Mesendoderm (in vitro differentiated cells): ENCODE measurements around the gene BABAM2.
"Not testable (repeated sequence)": the region's sequence is repeated elsewhere in the genome, so short reads cannot be mapped to it uniquely, and the experiment has no call there.

Experiments
- DNase-seq: peaks from one replicate; pipeline ENCODE4 v3.0.0; 2013
- H2AK5ac ChIP-seq: 2 replicates; pipeline ENCODE4 v1.6.1; 2013; ENCODE audit warnings: low read length, inconsistent platforms
- H2BK120ac ChIP-seq: 2 replicates; pipeline ENCODE4 v1.6.1; 2013; ENCODE audit warnings: low read depth, mild to moderate bottlenecking, low read length, moderate library complexity, mixed read lengths
- H2BK15ac ChIP-seq: replicated peaks from 2 replicates; pipeline ENCODE4 v1.6.1; 2013; ENCODE audit warnings: low read depth, mild to moderate bottlenecking, moderate library complexity
- H2BK5ac ChIP-seq: 2 replicates; pipeline ENCODE4 v1.6.1; 2013; ENCODE audit warnings: low read length, inconsistent platforms
- H3K18ac ChIP-seq: 2 replicates; pipeline ENCODE4 v1.6.1; 2013; ENCODE audit warnings: mild to moderate bottlenecking, low read length, mixed read lengths
- H3K23ac ChIP-seq: one replicate; pipeline ENCODE4 v1.6.1; 2013; ENCODE audit warnings: low read length
- H3K27ac ChIP-seq: 2 replicates; pipeline ENCODE4 v1.5.1; 2013; ENCODE audit warnings: low read depth, mild to moderate bottlenecking, inconsistent platforms, low read length, moderate library complexity
- H3K27me3 ChIP-seq: 2 replicates; pipeline ENCODE4 v1.6.1; 2013; ENCODE audit warnings: low read length, control low read depth, mild to moderate bottlenecking, inconsistent platforms; ENCODE audit not compliant: insufficient read depth, poor library complexity
- H3K36me3 ChIP-seq: 2 replicates; pipeline ENCODE4 v1.6.1; 2013; ENCODE audit warnings: low read length, inconsistent platforms; ENCODE audit not compliant: control insufficient read depth, insufficient read depth
- H3K4ac ChIP-seq: one replicate; pipeline ENCODE4 v1.6.1; 2013; ENCODE audit warnings: low read depth, mild to moderate bottlenecking, low read length, moderate library complexity
- H3K4me1 ChIP-seq: 2 replicates; pipeline ENCODE4 v1.6.1; 2013; ENCODE audit warnings: low read depth, low read length, inconsistent platforms; ENCODE audit not compliant: control insufficient read depth
- H3K4me2 ChIP-seq: 2 replicates; pipeline ENCODE4 v1.6.1; 2013; ENCODE audit warnings: low read length
- H3K4me3 ChIP-seq: 2 replicates; pipeline ENCODE4 v1.5.1; 2013; ENCODE audit warnings: mild to moderate bottlenecking, low read length
- H3K56ac ChIP-seq: one replicate; pipeline ENCODE4 v1.6.1; 2013; ENCODE audit warnings: low read length
- H3K79me1 ChIP-seq: 2 replicates; pipeline ENCODE4 v1.6.1; 2013; ENCODE audit warnings: low read length, inconsistent platforms
- H3K79me2 ChIP-seq: 2 replicates; pipeline ENCODE4 v1.6.1; 2013; ENCODE audit warnings: mild to moderate bottlenecking, low read length; ENCODE audit not compliant: control insufficient read depth, insufficient read depth
- H3K9ac ChIP-seq: 2 replicates; pipeline ENCODE4 v1.6.1; 2013; ENCODE audit warnings: low read length, inconsistent platforms
- H4K5ac ChIP-seq: one replicate; pipeline ENCODE4 v1.6.1; 2013; ENCODE audit warnings: low read length
- H4K8ac ChIP-seq: one replicate; pipeline ENCODE4 v1.6.1; 2013; ENCODE audit warnings: low read depth, mild to moderate bottlenecking, control low read depth, low read length, moderate library complexity
- WGBS: extraction: QIAGEN DNeasy Blood & Tissue Kit; methylation state at CpG from one replicate; pipeline ENCODE4 v1.1.7; 2013; ENCODE audit warnings: low lambda C conversion rate, missing lambda C conversion rate; ENCODE audit not compliant: insufficient coverage; ENCODE audit errors: extremely low coverage; 5-methylcytosine and 5-hydroxymethylcytosine counted together

Gene BABAM2

DNA sequence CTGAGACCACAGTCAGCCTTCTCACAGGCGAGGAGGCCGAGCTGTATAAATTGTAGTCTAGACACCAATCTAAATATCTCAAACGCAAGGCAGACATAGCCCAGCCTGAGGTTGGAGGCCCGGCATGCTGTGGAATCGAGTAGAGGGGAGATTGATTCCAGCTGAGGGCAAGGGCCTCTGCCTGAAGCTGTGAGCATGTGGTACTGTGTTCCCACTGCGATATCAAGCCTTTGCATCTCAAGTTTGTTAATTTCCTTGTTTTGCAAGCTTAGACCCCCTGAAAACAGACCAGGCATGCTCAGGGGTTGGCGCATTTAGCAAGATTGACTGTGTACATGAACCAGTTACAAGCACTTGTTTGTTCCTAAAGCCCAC lies 437.0 kb downstream of the BABAM2 start:
- H3K27me3 ChIP-seq, result no peaks in the 10 kb centered on the region
- no peak overlapping the region for H4K5ac ChIP-seq
- H3K4me3 ChIP-seq, result no peak overlapping the region
- H3K4me1 ChIP-seq, result peaks cover 3% of the 10 kb centered on the region
- H3K18ac ChIP-seq, result no peak overlapping the region
- H4K8ac ChIP-seq, result no peak overlapping the region
- no peaks in the 10 kb centered on the region for H3K36me3 ChIP-seq
- H2BK120ac ChIP-seq, result no peak overlapping the region
- no peak overlapping the region for H2BK5ac ChIP-seq
- H3K23ac ChIP-seq, result no peak overlapping the region
- no peak overlapping the region for H3K56ac ChIP-seq
- H3K4ac ChIP-seq, result no peak overlapping the region
- no peak overlapping the region for H3K4me2 ChIP-seq
- no peak for DNase-seq
- no peaks in the 10 kb centered on the region for H3K79me1 ChIP-seq
- WGBS, result no CpG with 5 or more reads among the region's 7 CpGs
- no peak overlapping the region for H3K27ac ChIP-seq
- H3K79me2 ChIP-seq, result no peaks in the 10 kb centered on the region
- H3K9ac ChIP-seq, result no peak overlapping the region
- H2BK15ac ChIP-seq, result no peak overlapping the region
- H2AK5ac ChIP-seq, result no peak overlapping the region

DNA sequence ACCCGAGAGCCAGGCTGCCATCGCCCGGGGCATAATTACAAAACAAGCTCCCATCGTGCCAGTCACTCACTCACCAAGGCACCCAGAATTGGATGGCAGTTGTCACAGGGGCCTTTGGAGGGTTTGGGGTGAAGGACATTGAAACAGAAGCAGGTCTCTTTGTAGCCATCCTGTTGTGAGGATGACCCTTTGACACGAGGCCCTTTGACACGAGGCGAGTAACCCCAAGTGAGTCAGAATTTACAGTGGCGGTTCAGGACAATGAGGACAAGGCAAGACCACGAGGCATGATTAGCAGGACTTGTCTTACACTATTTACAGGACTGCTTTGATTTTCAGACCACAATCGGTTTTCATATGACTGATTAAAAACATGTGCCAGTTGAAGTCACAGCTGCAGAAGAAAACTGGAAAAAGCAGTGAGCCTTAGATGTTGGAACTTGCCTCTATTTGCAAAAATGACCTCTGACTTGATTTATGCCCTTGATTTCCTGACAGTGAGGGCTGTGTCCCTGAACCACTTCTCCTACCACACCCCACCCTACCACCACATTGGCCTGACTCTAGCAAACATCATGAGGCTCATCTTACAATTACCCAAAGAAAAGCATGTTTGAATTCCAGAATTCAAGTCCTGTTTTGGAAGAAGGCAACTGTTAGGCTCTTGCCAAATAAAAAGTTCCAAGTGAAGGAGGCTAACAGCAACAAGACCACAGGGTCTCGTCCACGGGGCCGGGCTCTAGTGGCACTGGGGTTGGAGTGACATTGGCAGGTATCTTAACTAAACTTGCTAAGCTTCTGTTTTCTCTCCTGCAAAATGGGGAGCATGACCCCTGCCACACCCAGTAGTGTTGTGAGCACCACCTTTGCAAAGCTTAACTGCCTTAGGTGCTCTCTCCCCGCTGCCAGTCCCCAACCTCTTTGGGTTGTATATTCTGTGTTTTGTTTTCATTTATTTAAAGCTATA lies 437.7 kb downstream of the BABAM2 start:
- Histone ChIP-seq H3K27ac (no peak overlapping the region), H3K4me1 (peaks cover 3% of the 10 kb centered on the region), H4K8ac (no peak overlapping the region), H3K56ac (no peak overlapping the region), H3K23ac (no peak overlapping the region), H3K27me3 (no peaks in the 10 kb centered on the region), H3K4me3 (no peak overlapping the region), H3K18ac (no peak overlapping the region), H4K5ac (no peak overlapping the region), H2BK5ac (no peak overlapping the region), H3K79me1 (no peaks in the 10 kb centered on the region), H3K9ac (no peak overlapping the region), H3K4ac (no peak overlapping the region), H2BK15ac (no peak overlapping the region), H3K4me2 (no peak overlapping the region), H3K79me2 (no peaks in the 10 kb centered on the region), H2AK5ac (no peak overlapping the region), H2BK120ac (no peak overlapping the region), H3K36me3 (no peaks in the 10 kb centered on the region)
- no peak for DNase-seq
- no CpG with 5 or more reads among the region's 14 CpGs for WGBS

DNA sequence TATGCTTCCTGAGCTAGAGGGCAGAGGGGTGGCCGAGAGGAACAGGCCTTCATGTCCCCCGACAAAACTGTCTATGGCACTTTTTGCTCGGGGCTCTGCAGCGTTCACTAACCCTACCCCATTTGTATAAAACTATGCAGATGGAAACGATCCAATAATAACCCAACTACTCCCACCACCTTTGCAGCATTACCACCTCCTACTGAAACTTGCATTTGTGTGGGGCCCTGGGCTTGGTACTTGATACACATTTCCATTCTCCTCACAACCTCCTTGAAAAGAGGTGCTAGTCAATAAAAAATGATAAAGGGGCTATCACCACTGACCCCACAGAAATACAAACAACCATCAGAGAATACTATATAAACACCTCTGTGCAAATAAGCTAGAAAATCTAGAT lies 438.7 kb downstream of the BABAM2 start:
- no peak overlapping the region for H2BK15ac ChIP-seq
- H2BK5ac ChIP-seq, result no peak overlapping the region
- no peak overlapping the region for H4K5ac ChIP-seq
- H2AK5ac ChIP-seq, result no peak overlapping the region
- H3K79me1 ChIP-seq, result no peaks in the 10 kb centered on the region
- no peak overlapping the region for H3K56ac ChIP-seq
- H3K4me2 ChIP-seq, result no peak overlapping the region
- H3K9ac ChIP-seq, result no peak overlapping the region
- H3K23ac ChIP-seq, result no peak overlapping the region
- DNase-seq, result no peak
- no peak overlapping the region for H3K18ac ChIP-seq
- no peaks in the 10 kb centered on the region for H3K79me2 ChIP-seq
- H3K36me3 ChIP-seq, result no peaks in the 10 kb centered on the region
- H3K4me3 ChIP-seq, result no peak overlapping the region
- no peak overlapping the region for H3K27ac ChIP-seq
- peaks cover 3% of the 10 kb centered on the region for H3K4me1 ChIP-seq
- no peaks in the 10 kb centered on the region for H3K27me3 ChIP-seq
- WGBS, result no CpG with 5 or more reads among the region's 5 CpGs
- no peak overlapping the region for H3K4ac ChIP-seq
- H2BK120ac ChIP-seq, result no peak overlapping the region
- H4K8ac ChIP-seq, result no peak overlapping the region

DNA sequence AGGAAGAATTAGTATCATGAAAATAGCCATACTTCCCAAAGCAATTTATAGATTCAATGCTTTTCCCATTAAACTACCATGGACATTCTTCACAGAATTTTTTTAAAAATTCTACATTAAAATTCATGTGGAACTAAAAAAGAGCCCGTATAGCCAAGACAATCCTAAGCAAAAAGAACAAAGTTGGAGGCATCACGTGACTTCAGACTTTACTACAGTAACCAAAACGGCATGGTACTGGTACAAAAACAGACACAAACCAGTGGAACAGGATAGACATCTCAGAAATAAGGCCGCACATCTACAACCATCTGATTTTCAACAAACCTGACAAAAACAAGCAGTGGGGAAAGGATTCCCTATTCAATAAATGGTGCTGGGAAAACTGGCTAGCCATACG lies 440.2 kb downstream of the BABAM2 start:
- no CpG with 5 or more reads among the region's 5 CpGs for WGBS
- not testable (repeated sequence) for H4K8ac ChIP-seq, H2AK5ac ChIP-seq, H3K4me2 ChIP-seq, H3K4ac ChIP-seq, H3K18ac ChIP-seq, H3K23ac ChIP-seq, H3K56ac ChIP-seq, H3K4me3 ChIP-seq, H3K36me3 ChIP-seq, H3K79me1 ChIP-seq, DNase-seq, H3K9ac ChIP-seq, H3K79me2 ChIP-seq, H4K5ac ChIP-seq, H2BK5ac ChIP-seq, H2BK120ac ChIP-seq, H3K27ac ChIP-seq, H3K4me1 ChIP-seq, H3K27me3 ChIP-seq, H2BK15ac ChIP-seq

DNA sequence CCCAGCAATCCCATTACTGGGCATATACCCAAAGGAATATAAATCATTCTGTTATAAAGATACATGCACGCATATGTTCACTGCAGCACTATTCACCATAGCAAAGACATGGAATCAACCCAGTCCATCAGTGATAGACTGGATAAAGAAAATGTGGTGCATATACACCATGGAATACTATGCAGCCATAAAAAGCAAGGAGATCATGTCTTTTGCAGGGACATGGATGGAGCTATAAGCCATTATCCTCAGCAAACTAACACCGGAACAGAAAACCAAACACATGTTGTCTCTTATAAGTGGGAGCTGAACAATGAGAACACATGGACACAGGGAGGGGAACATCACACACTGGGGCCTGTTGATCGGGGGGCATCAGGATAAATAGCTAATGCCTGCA lies 441.3 kb downstream of the BABAM2 start:
- H3K79me1 ChIP-seq, H2BK15ac ChIP-seq, H3K27me3 ChIP-seq, H3K56ac ChIP-seq, H2AK5ac ChIP-seq, H3K79me2 ChIP-seq, H4K5ac ChIP-seq, H3K23ac ChIP-seq, H3K4ac ChIP-seq, H3K4me2 ChIP-seq, H3K9ac ChIP-seq, H3K27ac ChIP-seq, H3K4me3 ChIP-seq, H2BK120ac ChIP-seq, DNase-seq, H4K8ac ChIP-seq, H2BK5ac ChIP-seq, H3K36me3 ChIP-seq, H3K18ac ChIP-seq, H3K4me1 ChIP-seq: not testable (repeated sequence)
- WGBS, result no CpG with 5 or more reads among the region's 3 CpGs

DNA sequence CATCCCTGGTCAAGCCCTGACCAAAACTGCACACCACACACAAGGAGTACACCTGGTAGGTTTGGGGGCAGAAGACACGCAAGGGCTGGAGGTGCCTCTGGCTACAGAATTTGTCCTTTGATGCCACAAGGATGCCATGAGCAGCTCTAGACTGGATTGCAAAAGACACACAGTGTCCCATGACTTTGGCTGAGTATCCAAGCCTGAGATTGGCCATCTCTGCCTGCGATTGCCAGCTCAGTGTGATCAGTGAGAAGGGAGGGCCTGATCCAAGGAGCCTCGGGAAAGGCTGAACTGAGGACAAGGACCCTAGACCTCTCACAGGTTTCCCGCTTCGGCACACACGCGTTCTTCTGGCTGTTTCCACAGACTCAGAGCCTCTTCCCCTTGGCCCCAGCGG lies 442.2 kb downstream of the BABAM2 start:
- Histone ChIP-seq H3K4ac (no peak overlapping the region), H3K27me3 (no peaks in the 10 kb centered on the region), H2AK5ac (no peak overlapping the region), H3K18ac (no peak overlapping the region), H3K9ac (no peak overlapping the region), H3K4me3 (no peak overlapping the region), H2BK15ac (no peak overlapping the region), H4K5ac (no peak overlapping the region), H2BK5ac (no peak overlapping the region), H3K4me1 (no peaks in the 10 kb centered on the region), H4K8ac (no peak overlapping the region), H2BK120ac (no peak overlapping the region), H3K36me3 (no peaks in the 10 kb centered on the region), H3K79me2 (no peaks in the 10 kb centered on the region), H3K79me1 (no peaks in the 10 kb centered on the region), H3K23ac (no peak overlapping the region), H3K56ac (no peak overlapping the region), H3K4me2 (no peak overlapping the region), H3K27ac (no peak overlapping the region)
- WGBS, result no CpG with 5 or more reads among the region's 8 CpGs
- no peak for DNase-seq
